ENCODE results near the gene SYNCRIP. TPM values are rescaled to one million over a fixed set of nuclear protein-coding genes. Genes with fewer than 3 reads are reported as not detected.

Gene SYNCRIP
- polyA plus RNA-seq, 1 donor from 2014 or later: 111 TPM

DNA sequence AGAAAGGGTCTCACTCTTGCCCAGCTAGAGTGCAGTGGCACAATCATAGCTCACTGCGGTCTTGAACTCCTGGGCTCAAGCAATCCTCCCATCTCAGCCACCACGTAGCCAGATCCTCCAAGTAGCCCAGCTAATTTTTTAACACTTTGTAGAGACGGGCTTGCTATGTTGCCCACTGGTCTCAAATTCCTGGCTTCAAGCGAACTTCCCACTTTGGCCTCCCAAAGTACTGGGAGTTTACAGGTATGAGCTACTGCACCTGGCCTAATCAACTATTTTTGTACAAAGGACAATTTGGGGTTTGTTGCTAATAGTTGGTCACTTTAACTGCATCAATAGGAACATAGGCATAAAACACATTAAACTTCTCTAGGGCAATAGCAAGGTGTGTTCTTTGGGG is 29.9 kb upstream of the SYNCRIP start:
- Histone ChIP-seq H3K79me2 (replicated peaks; ENCODE audit: insufficient read depth, low read length) (peaks cover 51% of the 10 kb centered on the region), H3K36me3 (ENCODE audit: insufficient read depth, low read length) (no peaks in the 10 kb centered on the region), H3K9me2 (ENCODE audit: insufficient read depth, low read length) (no peaks in the 10 kb centered on the region), H3F3A (ENCODE audit: insufficient read depth, low read length, poor library complexity, severe bottlenecking) (no peaks in the 10 kb centered on the region), H3K9ac (ENCODE audit: low read length) (no peak overlapping the region), H3K27me3 (ENCODE audit: insufficient read depth, low read depth, low read length) (no peaks in the 10 kb centered on the region), H3K4me3 (ENCODE audit: low read length) (no peak overlapping the region), H3K4me2 (ENCODE audit: low read length) (no peak overlapping the region), H3K27ac (ENCODE audit: low read length) (no peak overlapping the region), H3K9me3 (ENCODE audit: low read length) (no peaks in the 10 kb centered on the region), H2AFZ (ENCODE audit: low read depth, low read length) (no peak overlapping the region), H4K20me1 (ENCODE audit: insufficient read depth) (no peaks in the 10 kb centered on the region)
- TF ChIP-seq EP300 (conservative IDR thresholded peaks at IDR 0.05; ENCODE audit: poor library complexity, severe bottlenecking): no peak
- TF ChIP-seq, protein P1, sequence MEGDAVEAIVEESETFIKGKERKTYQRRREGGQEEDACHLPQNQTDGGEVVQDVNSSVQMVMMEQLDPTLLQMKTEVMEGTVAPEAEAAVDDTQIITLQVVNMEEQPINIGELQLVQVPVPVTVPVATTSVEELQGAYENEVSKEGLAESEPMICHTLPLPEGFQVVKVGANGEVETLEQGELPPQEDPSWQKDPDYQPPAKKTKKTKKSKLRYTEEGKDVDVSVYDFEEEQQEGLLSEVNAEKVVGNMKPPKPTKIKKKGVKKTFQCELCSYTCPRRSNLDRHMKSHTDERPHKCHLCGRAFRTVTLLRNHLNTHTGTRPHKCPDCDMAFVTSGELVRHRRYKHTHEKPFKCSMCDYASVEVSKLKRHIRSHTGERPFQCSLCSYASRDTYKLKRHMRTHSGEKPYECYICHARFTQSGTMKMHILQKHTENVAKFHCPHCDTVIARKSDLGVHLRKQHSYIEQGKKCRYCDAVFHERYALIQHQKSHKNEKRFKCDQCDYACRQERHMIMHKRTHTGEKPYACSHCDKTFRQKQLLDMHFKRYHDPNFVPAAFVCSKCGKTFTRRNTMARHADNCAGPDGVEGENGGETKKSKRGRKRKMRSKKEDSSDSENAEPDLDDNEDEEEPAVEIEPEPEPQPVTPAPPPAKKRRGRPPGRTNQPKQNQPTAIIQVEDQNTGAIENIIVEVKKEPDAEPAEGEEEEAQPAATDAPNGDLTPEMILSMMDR (IDR thresholded peaks at IDR 0.05; ENCODE audit: poor library complexity, severe bottlenecking): no peak
- TF ChIP-seq, protein P2, sequence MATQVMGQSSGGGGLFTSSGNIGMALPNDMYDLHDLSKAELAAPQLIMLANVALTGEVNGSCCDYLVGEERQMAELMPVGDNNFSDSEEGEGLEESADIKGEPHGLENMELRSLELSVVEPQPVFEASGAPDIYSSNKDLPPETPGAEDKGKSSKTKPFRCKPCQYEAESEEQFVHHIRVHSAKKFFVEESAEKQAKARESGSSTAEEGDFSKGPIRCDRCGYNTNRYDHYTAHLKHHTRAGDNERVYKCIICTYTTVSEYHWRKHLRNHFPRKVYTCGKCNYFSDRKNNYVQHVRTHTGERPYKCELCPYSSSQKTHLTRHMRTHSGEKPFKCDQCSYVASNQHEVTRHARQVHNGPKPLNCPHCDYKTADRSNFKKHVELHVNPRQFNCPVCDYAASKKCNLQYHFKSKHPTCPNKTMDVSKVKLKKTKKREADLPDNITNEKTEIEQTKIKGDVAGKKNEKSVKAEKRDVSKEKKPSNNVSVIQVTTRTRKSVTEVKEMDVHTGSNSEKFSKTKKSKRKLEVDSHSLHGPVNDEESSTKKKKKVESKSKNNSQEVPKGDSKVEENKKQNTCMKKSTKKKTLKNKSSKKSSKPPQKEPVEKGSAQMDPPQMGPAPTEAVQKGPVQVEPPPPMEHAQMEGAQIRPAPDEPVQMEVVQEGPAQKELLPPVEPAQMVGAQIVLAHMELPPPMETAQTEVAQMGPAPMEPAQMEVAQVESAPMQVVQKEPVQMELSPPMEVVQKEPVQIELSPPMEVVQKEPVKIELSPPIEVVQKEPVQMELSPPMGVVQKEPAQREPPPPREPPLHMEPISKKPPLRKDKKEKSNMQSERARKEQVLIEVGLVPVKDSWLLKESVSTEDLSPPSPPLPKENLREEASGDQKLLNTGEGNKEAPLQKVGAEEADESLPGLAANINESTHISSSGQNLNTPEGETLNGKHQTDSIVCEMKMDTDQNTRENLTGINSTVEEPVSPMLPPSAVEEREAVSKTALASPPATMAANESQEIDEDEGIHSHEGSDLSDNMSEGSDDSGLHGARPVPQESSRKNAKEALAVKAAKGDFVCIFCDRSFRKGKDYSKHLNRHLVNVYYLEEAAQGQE (IDR thresholded peaks at IDR 0.05; ENCODE audit: borderline replicate concordance): no peak
- no peak for TF ChIP-seq EZH2 (IDR thresholded peaks at IDR 0.05; ENCODE audit: borderline replicate concordance, insufficient read depth, low read length, poor library complexity, severe bottlenecking)
- no peak for TF ChIP-seq SMC3 (conservative IDR thresholded peaks at IDR 0.05; ENCODE audit: poor library complexity)
- TF ChIP-seq POLR2AphosphoS5 (IDR thresholded peaks at IDR 0.05): no peak
- TF ChIP-seq MXI1 (conservative IDR thresholded peaks at IDR 0.05; ENCODE audit: poor library complexity, severe bottlenecking): no peak
- TF ChIP-seq RAD21 (conservative IDR thresholded peaks at IDR 0.05): no peak
- no peak for TF ChIP-seq TAF1 (IDR thresholded peaks at IDR 0.05; ENCODE audit: low read depth)

GRCh38 chr6:85672050-85672449 is 29.4 kb upstream of the SYNCRIP start:
- TF ChIP-seq, protein P2 (IDR thresholded peaks at IDR 0.05; ENCODE audit: borderline replicate concordance): no peak
- no peak for TF ChIP-seq RAD21 (conservative IDR thresholded peaks at IDR 0.05)
- TF ChIP-seq MXI1 (conservative IDR thresholded peaks at IDR 0.05; ENCODE audit: poor library complexity, severe bottlenecking): no peak
- TF ChIP-seq EZH2 (IDR thresholded peaks at IDR 0.05; ENCODE audit: borderline replicate concordance, insufficient read depth, low read length, poor library complexity, severe bottlenecking): no peak
- no peak for TF ChIP-seq EP300 (conservative IDR thresholded peaks at IDR 0.05; ENCODE audit: poor library complexity, severe bottlenecking)
- TF ChIP-seq SMC3 (conservative IDR thresholded peaks at IDR 0.05; ENCODE audit: poor library complexity): no peak
- TF ChIP-seq TAF1 (IDR thresholded peaks at IDR 0.05; ENCODE audit: low read depth): no peak
- TF ChIP-seq, protein P1 (IDR thresholded peaks at IDR 0.05; ENCODE audit: poor library complexity, severe bottlenecking): no peak
- no peak for TF ChIP-seq POLR2AphosphoS5 (IDR thresholded peaks at IDR 0.05)
- peaks cover 45% of the 10 kb centered on the region for H3K79me2 ChIP-seq (replicated peaks; ENCODE audit: insufficient read depth, low read length)

More at GRCh38 chr6:85672050-85672449, 29.4 kb upstream of the SYNCRIP start:
- Histone ChIP-seq H3K36me3 (ENCODE audit: insufficient read depth, low read length) (no peaks in the 10 kb centered on the region), H3K4me3 (ENCODE audit: low read length) (no peak overlapping the region), H4K20me1 (ENCODE audit: insufficient read depth) (no peaks in the 10 kb centered on the region), H3K9me3 (ENCODE audit: low read length) (no peaks in the 10 kb centered on the region), H3K9me2 (ENCODE audit: insufficient read depth, low read length) (no peaks in the 10 kb centered on the region), H3K4me2 (ENCODE audit: low read length) (no peak overlapping the region), H2AFZ (ENCODE audit: low read depth, low read length) (no peak overlapping the region), H3K9ac (ENCODE audit: low read length) (no peak overlapping the region), H3F3A (ENCODE audit: insufficient read depth, low read length, poor library complexity, severe bottlenecking) (no peaks in the 10 kb centered on the region), H3K27me3 (ENCODE audit: insufficient read depth, low read depth, low read length) (no peaks in the 10 kb centered on the region), H3K27ac (ENCODE audit: low read length) (no peak overlapping the region)

Data from neural cell (in vitro differentiated cells).